ENCODE results near the gene PCDH9. TPM values are rescaled to one million over a fixed set of nuclear protein-coding genes. Genes with fewer than 3 reads are reported as not detected.

Gene PCDH9
- total and polyA plus RNA-seq, 10 of the 15 experiments (the other 5 are each of a cell fraction or from before 2014, with no cell fraction given) = 0.02 to 2.3 (median 0.05) TPM; not detected in 1

- RAD21 ChIA-PET (ENCODE audit: unreplicated experiment) = no interaction called here
- FAIRE-seq (no peak), ATAC-seq (no peak), DNase-seq (ENCODE audit: low read depth, low spot score) (no peak)
- Histone ChIP-seq H3K9me3 (replicated peaks; ENCODE audit: control insufficient read depth, insufficient read depth, low read length) (no peaks in the 10 kb centered on the region), H3K79me2 (ENCODE audit: control insufficient read depth, insufficient read depth, low read length) (no peaks in the 10 kb centered on the region), H3K27ac (ENCODE audit: control insufficient read depth, insufficient read depth) (no peak overlapping the region), H3K4me3 (no peak overlapping the region), H4K20me1 (ENCODE audit: control insufficient read depth, insufficient read depth) (no peaks in the 10 kb centered on the region), H3K4me1 (ENCODE audit: control insufficient read depth, insufficient read depth, low read length) (no peaks in the 10 kb centered on the region), H3K4me2 (ENCODE audit: control insufficient read depth, insufficient read depth) (no peak overlapping the region), H3K36me3 (ENCODE audit: control insufficient read depth in 2 of 2, insufficient read depth in 2 of 2, low read length in 1 of 2) (no peaks in the 10 kb centered on the region), H3K9ac (ENCODE audit: control insufficient read depth, insufficient read depth, low read length) (no peak overlapping the region), H2AFZ (ENCODE audit: control insufficient read depth, low read depth, low read length) (no peak overlapping the region), H3K27me3 (replicated peaks in 1 of 2; ENCODE audit: control insufficient read depth in 2 of 2, insufficient read depth in 2 of 2, low read length in 1 of 2) (no peaks in the 10 kb centered on the region)
- CTCF ChIA-PET = no interaction called here
- WGBS (ENCODE audit: insufficient coverage, insufficient replicate concordance, low lambda C conversion rate, missing lambda C conversion rate) = 29% methylated on average over 1 of the region's 1 CpG
- intact Hi-C loops (cut with micrococcal nuclease; ENCODE audit: unreplicated experiment) (no loop called here), in situ Hi-C loops (cut with MboI) (no loop called here)
- SMC1A ChIA-PET (ENCODE audit: uncharacterized antibody, unreplicated experiment) = no interaction called here
- BruUV-seq (replicated peaks) = no TSS peak
- POLR2A ChIA-PET = no interaction called here
- no peak for TF ChIP-seq TCF7 (IDR thresholded peaks at IDR 0.05; ENCODE audit: borderline replicate concordance)
- no peak for TF ChIP-seq FOXK2 (IDR thresholded peaks at IDR 0.05)
- no peak for TF ChIP-seq SUZ12 (IDR thresholded peaks at IDR 0.05; ENCODE audit: unreplicated experiment)
- TF ChIP-seq FOXM1 (IDR thresholded peaks at IDR 0.05; ENCODE audit: low read depth, low read length) = no peak
- TF ChIP-seq DPF2 (IDR thresholded peaks at IDR 0.05) = no peak
- TF ChIP-seq ZNF207 (IDR thresholded peaks at IDR 0.05; ENCODE audit: borderline replicate concordance) = no peak
- no peak for TF ChIP-seq ZNF384 (IDR thresholded peaks at IDR 0.05; ENCODE audit: borderline replicate concordance, low read depth, low read length)
- TF ChIP-seq NFYB (IDR thresholded peaks at IDR 0.05; ENCODE audit: insufficient read depth, low read depth, low read length) = no peak
- TF ChIP-seq EZH2 (IDR thresholded peaks at IDR 0.05; ENCODE audit: borderline replicate concordance, control insufficient read depth, low read depth, low read length) = no peak
- no peak for TF ChIP-seq LARP7 (IDR thresholded peaks at IDR 0.05)
- TF ChIP-seq MEF2B (IDR thresholded peaks at IDR 0.05; ENCODE audit: partially characterized antibody, poor library complexity, severe bottlenecking) = no peak
- no peak for TF ChIP-seq SIN3A (IDR thresholded peaks at IDR 0.05; ENCODE audit: low read depth, low read length)
- no peak for TF ChIP-seq CHD2 (IDR thresholded peaks at IDR 0.05; ENCODE audit: borderline replicate concordance, low read depth, low read length)
- no peak for TF ChIP-seq ATF7 (IDR thresholded peaks at IDR 0.05; ENCODE audit: low read depth)
- no peak for TF ChIP-seq NFYA (IDR thresholded peaks at IDR 0.05; ENCODE audit: borderline replicate concordance, low read depth, low read length)
- TF ChIP-seq PBX3 (IDR thresholded peaks at IDR 0.05; ENCODE audit: insufficient replicate concordance, low read depth, low read length) = no peak
- TF ChIP-seq RB1 (IDR thresholded peaks at IDR 0.05; ENCODE audit: borderline replicate concordance) = no peak
- no peak for TF ChIP-seq ZZZ3 (IDR thresholded peaks at IDR 0.05; ENCODE audit: control insufficient read depth, insufficient read length, low read depth)
- TF ChIP-seq PAX8 (IDR thresholded peaks at IDR 0.05) = no peak
These were observed 699.5 kb downstream of the PCDH9 start for GRCh38 chr13:66530686-66531085.
